MM.1S (cell line): ENCODE results near the gene BRD9.

Source experiments
- DNase-seq: peaks from one replicate; pipeline ENCODE4 v3.0.0-alpha.2; 2015
- H2AFZ ChIP-seq: fragments of 300-600 bp; sonication (generic); 2 replicates; pipeline ENCODE4 v1.6.0; 2016; ENCODE audit warnings: antibody characterized with exemption, low read length
- H3F3A ChIP-seq: fragments of 300-600 bp; sonication (generic); 2 replicates; pipeline ENCODE4 v1.6.1; 2016; ENCODE audit warnings: mild to moderate bottlenecking, antibody characterized with exemption, low read length, moderate library complexity, mixed read lengths; ENCODE audit not compliant: insufficient read depth
- H3K27ac ChIP-seq: fragments of 300-600 bp; sonication (generic); 2 replicates; pipeline ENCODE4 v1.5.1; 2016; ENCODE audit warnings: mild to moderate bottlenecking, low read length
- H3K27me3 ChIP-seq: fragments of 300-600 bp; sonication (generic); replicated peaks from 2 replicates; pipeline ENCODE4 v1.6.0; 2016; ENCODE audit warnings: low read length; ENCODE audit not compliant: insufficient read depth
- H3K36me3 ChIP-seq: fragments of 300-600 bp; sonication (generic); replicated peaks from 2 replicates; pipeline ENCODE4 v1.6.1; 2016; ENCODE audit warnings: mild to moderate bottlenecking, low read length, mixed read lengths; ENCODE audit not compliant: insufficient read depth
- H3K4me1 ChIP-seq: fragments of 300-600 bp; sonication (generic); 2 replicates; pipeline ENCODE4 v1.6.1; 2016; ENCODE audit warnings: low read length, mixed read lengths
- H3K4me2 ChIP-seq: fragments of 300-600 bp; sonication (generic); 2 replicates; pipeline ENCODE4 v1.6.0; 2016; ENCODE audit warnings: low read depth, low read length
- H3K4me3 ChIP-seq: fragments of 300-600 bp; sonication (generic); 2 replicates; pipeline ENCODE4 v1.5.1; 2016; ENCODE audit warnings: low read length, mixed read lengths
- H3K79me2 ChIP-seq: fragments of 300-600 bp; sonication (generic); 2 replicates; pipeline ENCODE4 v1.6.1; 2016; ENCODE audit warnings: mixed run types, low read length, mixed read lengths
- H3K9ac ChIP-seq: fragments of 300-600 bp; sonication (generic); 2 replicates; pipeline ENCODE4 v1.6.1; 2016; ENCODE audit warnings: low read length, mixed read lengths
- H3K9me2 ChIP-seq: fragments of 300-600 bp; sonication (generic); replicated peaks from 2 replicates; pipeline ENCODE4 v1.6.1; 2016; ENCODE audit warnings: mild to moderate bottlenecking, low read length, mixed read lengths; ENCODE audit not compliant: insufficient read depth
- H3K9me3 ChIP-seq: fragments of 300-600 bp; sonication (generic); replicated peaks from 2 replicates; pipeline ENCODE4 v1.6.1; 2016; ENCODE audit warnings: mild to moderate bottlenecking, low read length, mixed read lengths; ENCODE audit not compliant: insufficient read depth
- H4K20me1 ChIP-seq: fragments of 300-600 bp; sonication (generic); 2 replicates; pipeline ENCODE4 v1.6.1; 2016; ENCODE audit warnings: mild to moderate bottlenecking, low read length, moderate library complexity, mixed read lengths; ENCODE audit not compliant: insufficient read depth
- EZH2 ChIP-seq: fragments of 300-600 bp; sonication (generic); optimal IDR thresholded peaks from 2 replicates; pipeline ENCODE3; 2017; ENCODE audit warnings: low read depth, mild to moderate bottlenecking, antibody characterized with exemption, low read length, mixed read lengths
- EZH2phosphoT487 ChIP-seq: fragments of 300-600 bp; sonication (generic); IDR thresholded peaks from 2 replicates; pipeline ENCODE4 v1.6.1; 2018; ENCODE audit warnings: antibody characterized with exemption, low read length
- TF ChIP-seq, protein P1 (sequence below): fragments of 300-600 bp; sonication (generic); IDR thresholded peaks from 2 replicates; pipeline ENCODE4 v1.5.1; 2016; ENCODE audit warnings: antibody characterized with exemption, low read length, mixed read lengths

BRD9 gene

DNA sequence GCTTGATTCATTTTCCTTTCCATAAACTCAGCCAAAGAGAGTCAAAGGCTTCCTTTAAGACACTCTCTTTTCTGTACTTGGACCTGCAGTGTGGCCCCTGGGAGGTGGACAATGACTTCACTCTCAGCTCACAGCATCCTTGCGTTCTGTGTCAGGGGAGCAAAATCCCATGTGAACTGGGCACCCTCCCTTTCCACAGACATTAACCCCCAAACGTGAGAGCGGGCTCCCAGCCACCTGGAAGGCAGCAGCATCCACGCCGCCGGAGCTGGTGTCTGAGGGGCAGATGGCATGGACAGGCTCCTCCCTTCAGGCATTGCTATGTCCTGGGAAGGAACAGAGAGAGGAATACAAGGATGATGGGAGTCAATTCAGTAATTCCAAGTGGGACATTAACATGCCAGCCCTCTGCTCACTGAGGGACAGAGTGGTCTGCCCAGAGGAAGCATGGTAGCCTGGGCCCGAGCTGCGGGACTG is 39.6 kb upstream of the BRD9 start:
- no peak overlapping the region for H3K9ac ChIP-seq
- no peaks in the 10 kb centered on the region for H3K79me2 ChIP-seq
- TF ChIP-seq EZH2 (no peak), EZH2phosphoT487 (no peak)
- TF ChIP-seq, protein P1, sequence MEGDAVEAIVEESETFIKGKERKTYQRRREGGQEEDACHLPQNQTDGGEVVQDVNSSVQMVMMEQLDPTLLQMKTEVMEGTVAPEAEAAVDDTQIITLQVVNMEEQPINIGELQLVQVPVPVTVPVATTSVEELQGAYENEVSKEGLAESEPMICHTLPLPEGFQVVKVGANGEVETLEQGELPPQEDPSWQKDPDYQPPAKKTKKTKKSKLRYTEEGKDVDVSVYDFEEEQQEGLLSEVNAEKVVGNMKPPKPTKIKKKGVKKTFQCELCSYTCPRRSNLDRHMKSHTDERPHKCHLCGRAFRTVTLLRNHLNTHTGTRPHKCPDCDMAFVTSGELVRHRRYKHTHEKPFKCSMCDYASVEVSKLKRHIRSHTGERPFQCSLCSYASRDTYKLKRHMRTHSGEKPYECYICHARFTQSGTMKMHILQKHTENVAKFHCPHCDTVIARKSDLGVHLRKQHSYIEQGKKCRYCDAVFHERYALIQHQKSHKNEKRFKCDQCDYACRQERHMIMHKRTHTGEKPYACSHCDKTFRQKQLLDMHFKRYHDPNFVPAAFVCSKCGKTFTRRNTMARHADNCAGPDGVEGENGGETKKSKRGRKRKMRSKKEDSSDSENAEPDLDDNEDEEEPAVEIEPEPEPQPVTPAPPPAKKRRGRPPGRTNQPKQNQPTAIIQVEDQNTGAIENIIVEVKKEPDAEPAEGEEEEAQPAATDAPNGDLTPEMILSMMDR: no peak
- no peak overlapping the region for H3K27ac ChIP-seq
- H3K9me3 ChIP-seq: no peaks in the 10 kb centered on the region
- H3F3A ChIP-seq: no peaks in the 10 kb centered on the region
- H3K9me2 ChIP-seq: no peaks in the 10 kb centered on the region
- DNase-seq: no peak
- no peak overlapping the region for H2AFZ ChIP-seq
- H3K27me3 ChIP-seq: no peaks in the 10 kb centered on the region
- H4K20me1 ChIP-seq: no peaks in the 10 kb centered on the region
- H3K4me1 ChIP-seq: no peaks in the 10 kb centered on the region
- H3K36me3 ChIP-seq: no peaks in the 10 kb centered on the region
- H3K4me3 ChIP-seq: no peak overlapping the region
- H3K4me2 ChIP-seq: no peak overlapping the region

DNA sequence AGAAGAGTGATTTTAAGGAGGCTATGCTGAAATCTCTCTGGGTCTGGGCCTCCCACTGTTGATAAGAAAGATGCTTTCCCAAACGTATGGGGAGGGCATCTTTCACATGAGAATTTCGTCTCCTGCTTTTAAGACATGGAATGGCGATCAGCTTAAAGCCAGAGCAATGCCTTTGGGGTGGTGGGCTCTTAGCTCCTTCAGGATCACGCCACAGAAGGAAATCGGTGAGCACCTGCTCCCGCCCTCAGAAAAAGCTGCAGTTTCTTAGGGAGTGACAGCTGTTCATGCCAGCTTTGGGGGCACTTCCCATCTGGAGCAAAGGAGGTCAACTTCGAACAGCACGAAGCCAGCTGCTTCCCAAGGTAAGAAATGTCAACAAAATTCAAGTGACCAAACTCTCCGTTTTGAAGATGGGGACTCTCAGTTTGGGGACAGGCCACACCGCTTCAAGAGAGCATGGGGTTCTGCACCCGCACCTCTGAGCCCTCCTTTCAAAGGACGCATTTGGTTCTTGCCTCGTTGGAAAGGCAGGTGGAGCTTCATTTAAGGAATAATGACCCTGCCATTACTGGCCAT is 39.1 kb upstream of the BRD9 start:
- H3K9me2 ChIP-seq: no peaks in the 10 kb centered on the region
- TF ChIP-seq, protein P1: no peak
- TF ChIP-seq EZH2: no peak
- TF ChIP-seq EZH2phosphoT487: no peak

GRCh38 chr5:930866-931265 is 38.3 kb upstream of the BRD9 start:
- no peaks in the 10 kb centered on the region for H3K27me3 ChIP-seq
- H3K4me3 ChIP-seq: no peak overlapping the region
- no peak overlapping the region for H3K27ac ChIP-seq
- no peaks in the 10 kb centered on the region for H3F3A ChIP-seq
- no peak overlapping the region for H3K9ac ChIP-seq
- no peaks in the 10 kb centered on the region for H4K20me1 ChIP-seq
- no peaks in the 10 kb centered on the region for H3K4me1 ChIP-seq
- no peaks in the 10 kb centered on the region for H3K9me3 ChIP-seq
- H3K79me2 ChIP-seq: no peaks in the 10 kb centered on the region
- TF ChIP-seq EZH2phosphoT487: no peak
- no peak for TF ChIP-seq EZH2
- TF ChIP-seq, protein P1: no peak
- no peak for DNase-seq
- H3K36me3 ChIP-seq: no peaks in the 10 kb centered on the region
- no peaks in the 10 kb centered on the region for H3K9me2 ChIP-seq
- no peak overlapping the region for H3K4me2 ChIP-seq
- no peak overlapping the region for H2AFZ ChIP-seq

More for the DNA sequence above, 39.1 kb upstream of the BRD9 start:
- no peaks in the 10 kb centered on the region for H4K20me1 ChIP-seq
- no peaks in the 10 kb centered on the region for H3K36me3 ChIP-seq
- no peaks in the 10 kb centered on the region for H3K9me3 ChIP-seq
- no peak overlapping the region for H2AFZ ChIP-seq
- no peak for DNase-seq
- H3K4me1 ChIP-seq: no peaks in the 10 kb centered on the region
- no peaks in the 10 kb centered on the region for H3K79me2 ChIP-seq
- H3K27me3 ChIP-seq: no peaks in the 10 kb centered on the region
- H3K4me2 ChIP-seq: no peak overlapping the region
- no peak overlapping the region for H3K27ac ChIP-seq
- H3K9ac ChIP-seq: no peak overlapping the region
- no peak overlapping the region for H3K4me3 ChIP-seq
- H3F3A ChIP-seq: no peaks in the 10 kb centered on the region
